H1 (cell line): ENCODE measurements around the gene OR5B21.

Experiments used
- ASH2L ChIP-seq: fragments of 200-600, 300-600 bp; sonication (generic); IDR thresholded peaks from one replicate; pipeline ENCODE4 v1.7.1; 2017; ENCODE audit warnings: low read length
- CBX5 ChIP-seq: fragments of 300-800, 300-1000 bp; sonication (generic); IDR thresholded peaks from 2 replicates; pipeline ENCODE4 v1.7.1; 2016; ENCODE audit warnings: antibody characterized with exemption, low read length, low read depth
- CHD2 ChIP-seq: IDR thresholded peaks from 2 replicates; pipeline ENCODE4 v1.6.1; 2012; ENCODE audit warnings: low read length, improper control_type of control experiment
- CTCF ChIP-seq, 3 experiments: IDR thresholded peaks; 1 replicate in 2 of 3; 2 replicates in 1 of 3; pipeline versions ENCODE4 v1.5.1 to v1.6.1; 2011; ENCODE audit warnings: low read length in 3 of 3, mild to moderate bottlenecking in 3 of 3, inconsistent platforms in 2 of 3, low read depth in 1 of 3, moderate library complexity in 1 of 3; ENCODE audit not compliant: insufficient read depth in 1 of 3; ENCODE audit errors: control extremely low read depth in 1 of 3
- EGR1 ChIP-seq: IDR thresholded peaks from 2 replicates; pipeline ENCODE4 v1.6.1; 2011; ENCODE audit warnings: low read depth, low read length, borderline replicate concordance
- EZH2 ChIP-seq: fragments of 200-600 bp; sonication (generic); IDR thresholded peaks from 2 replicates; pipeline ENCODE4 v1.7.1; 2012; ENCODE audit warnings: low read depth, mild to moderate bottlenecking, moderate library complexity, low read length, inconsistent platforms; ENCODE audit not compliant: severe bottlenecking
- JUN ChIP-seq: IDR thresholded peaks from 2 replicates; pipeline ENCODE4 v1.6.1; 2011; ENCODE audit warnings: low read depth, mild to moderate bottlenecking, improper control_type of control experiment, low read length
- PHF8 ChIP-seq: fragments of 200-600 bp; sonication (generic); conservative IDR thresholded peaks from 2 replicates; pipeline ENCODE4 v1.7.1; 2012; ENCODE audit warnings: low read depth, mild to moderate bottlenecking, inconsistent platforms, low read length, moderate library complexity
- POLR2A ChIP-seq, 2 experiments: IDR thresholded peaks; 1 replicate in 1 of 2; 2 replicates in 1 of 2; pipeline ENCODE4 v1.6.1; 2011; ENCODE audit warnings: low read depth in 2 of 2, low read length in 2 of 2, mild to moderate bottlenecking in 2 of 2; ENCODE audit errors: control extremely low read depth in 1 of 2
- POLR2AphosphoS5 ChIP-seq: IDR thresholded peaks from 2 replicates; pipeline ENCODE4 v1.6.1; 2011; ENCODE audit warnings: low read depth, low read length
- TAF1 ChIP-seq: IDR thresholded peaks from 2 replicates; pipeline ENCODE4 v1.6.1; 2011; ENCODE audit warnings: mild to moderate bottlenecking, low read depth, low read length
- USF2 ChIP-seq: IDR thresholded peaks from 2 replicates; pipeline ENCODE4 v1.6.1; 2011; ENCODE audit warnings: low read length, improper control_type of control experiment

- no peak for TF ChIP-seq CTCF (IDR thresholded peaks at IDR 0.05; ENCODE audit: control extremely low read depth in 1 of 3, insufficient read depth in 1 of 3, low read depth in 1 of 3, low read length in 3 of 3)
- TF ChIP-seq JUN = no peak
- TF ChIP-seq POLR2AphosphoS5 = no peak
- TF ChIP-seq TAF1 = no peak
- TF ChIP-seq ASH2L = no peak
- TF ChIP-seq PHF8 = no peak
- TF ChIP-seq EGR1 = no peak
- TF ChIP-seq POLR2A (IDR thresholded peaks at IDR 0.05; ENCODE audit: control extremely low read depth in 1 of 2, low read depth in 2 of 2, low read length in 2 of 2) = no peak
- no peak for TF ChIP-seq CBX5
- TF ChIP-seq CHD2 = no peak
- no peak for TF ChIP-seq EZH2
- TF ChIP-seq USF2 = no peak
Observed at GRCh38 chr11:58508814-58509213, 909 bp upstream of the OR5B21 start.
